ENCODE data around the gene RELT. TPM values are rescaled to one million over a fixed set of nuclear protein-coding genes. Genes with fewer than 3 reads are reported as not detected.
"Not testable (repeated sequence)": the region's sequence is repeated elsewhere in the genome, so short reads cannot be mapped to it uniquely, and the experiment has no call there.

The RELT gene
- total RNA-seq, 2 donors from 2014 or later: 139 to 169 TPM

DNA sequence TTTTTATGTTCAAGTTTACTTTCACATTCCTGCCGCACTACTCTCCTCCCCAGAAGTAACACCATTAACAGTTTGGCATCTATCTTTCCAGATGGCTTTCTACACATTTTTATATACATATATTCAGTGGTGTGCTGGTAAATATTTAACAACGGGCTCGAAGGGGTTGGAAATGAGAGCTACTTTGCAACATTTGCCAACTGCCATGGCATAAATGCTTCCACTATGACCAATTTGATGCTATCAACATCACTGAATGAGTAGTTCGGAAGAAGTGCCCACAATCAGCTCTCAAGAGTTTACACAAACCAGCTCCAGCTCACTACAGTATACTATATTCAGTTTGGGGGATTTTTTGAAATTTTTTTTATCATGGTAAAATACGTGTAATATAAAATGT lies 55.2 kb downstream of the RELT start:
- no peaks in the 10 kb centered on the region for H3K27me3 Mint-ChIP-seq
- H3K9me3 ChIP-seq (ENCODE audit: control insufficient read depth, low read length, poor library complexity, severe bottlenecking): no peaks in the 10 kb centered on the region
- H3K4me1 Mint-ChIP-seq: peaks cover 13% of the 10 kb centered on the region
- peaks cover 6% of the 10 kb centered on the region for H3K36me3 Mint-ChIP-seq (ENCODE audit: low read depth)
- DNase-seq (no peak), ATAC-seq (no peak)
- H3K4me3 Mint-ChIP-seq: no peak overlapping the region
- H3K27ac Mint-ChIP-seq: no peak overlapping the region

DNA sequence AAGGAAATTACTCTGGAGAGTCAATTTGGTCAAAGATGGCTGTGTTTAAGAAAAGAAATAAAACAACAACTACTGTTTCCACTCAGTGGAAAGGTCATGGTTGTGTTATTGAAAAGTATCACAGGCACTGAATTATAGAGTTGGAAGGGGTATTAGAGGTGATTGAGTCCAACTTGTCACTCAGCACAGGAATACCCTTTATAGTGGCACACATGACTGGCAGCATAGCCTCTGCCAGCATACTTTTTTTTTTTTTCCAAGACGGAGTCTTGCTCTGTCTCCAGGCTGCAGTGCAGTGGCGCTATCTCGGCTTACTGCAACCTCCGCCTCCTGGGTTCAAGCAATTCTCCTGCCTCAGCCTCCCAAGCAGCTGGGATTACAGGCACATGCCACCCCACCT lies 60.7 kb downstream of the RELT start:
- H3K4me1 Mint-ChIP-seq, DNase-seq, H3K27ac Mint-ChIP-seq: not testable (repeated sequence)

DNA sequence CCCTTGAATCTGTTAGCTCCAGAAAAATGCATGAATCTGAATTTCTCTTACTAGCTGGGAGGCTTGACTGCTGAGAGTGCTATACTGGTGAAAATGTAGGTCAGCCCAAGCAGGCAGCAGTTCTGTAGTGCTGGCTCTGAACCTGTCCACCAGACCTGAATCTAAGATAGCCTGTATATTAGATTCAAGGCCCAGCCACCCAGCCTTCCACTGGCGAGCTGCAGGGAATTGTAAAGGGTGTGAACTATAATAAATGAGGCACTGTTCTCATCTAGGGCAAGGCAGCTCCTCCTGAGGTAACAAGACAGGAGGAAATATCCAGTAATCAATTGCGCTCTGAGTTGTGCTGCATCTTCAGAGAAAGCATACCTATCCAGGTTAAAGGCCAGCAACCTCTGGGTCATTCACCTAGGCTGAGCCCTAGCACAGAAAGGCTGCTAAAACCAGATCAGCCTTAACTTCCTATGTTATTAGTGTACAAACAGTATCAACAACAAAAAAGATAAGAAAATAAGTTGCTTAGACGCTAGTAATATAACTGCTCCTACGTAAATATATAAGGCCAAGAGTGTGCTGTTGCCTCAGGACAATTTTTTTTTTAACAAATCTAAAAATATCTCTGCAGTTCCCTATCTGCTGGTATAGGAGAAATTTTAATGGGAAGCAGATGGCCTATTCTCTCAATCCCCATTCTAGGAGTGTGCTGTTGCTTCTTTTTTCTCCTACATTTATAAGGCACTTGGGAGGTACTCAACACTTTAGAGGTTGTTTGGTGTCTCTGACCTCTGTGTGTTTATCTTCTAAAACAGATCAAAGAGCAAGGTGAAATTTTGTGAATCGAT lies 63.0 kb downstream of the RELT start:
- no peak overlapping the region for H3K27ac Mint-ChIP-seq
- peaks cover 5% of the 10 kb centered on the region for H3K36me3 Mint-ChIP-seq (ENCODE audit: low read depth)
- no peak for ATAC-seq

More for the DNA sequence above, 60.7 kb downstream of the RELT start:
- not testable (repeated sequence) for ATAC-seq; H3K4me3 Mint-ChIP-seq; H3K36me3 Mint-ChIP-seq (ENCODE audit: low read depth); H3K27me3 Mint-ChIP-seq; H3K9me3 ChIP-seq (ENCODE audit: control insufficient read depth, low read length, poor library complexity, severe bottlenecking)

DNA sequence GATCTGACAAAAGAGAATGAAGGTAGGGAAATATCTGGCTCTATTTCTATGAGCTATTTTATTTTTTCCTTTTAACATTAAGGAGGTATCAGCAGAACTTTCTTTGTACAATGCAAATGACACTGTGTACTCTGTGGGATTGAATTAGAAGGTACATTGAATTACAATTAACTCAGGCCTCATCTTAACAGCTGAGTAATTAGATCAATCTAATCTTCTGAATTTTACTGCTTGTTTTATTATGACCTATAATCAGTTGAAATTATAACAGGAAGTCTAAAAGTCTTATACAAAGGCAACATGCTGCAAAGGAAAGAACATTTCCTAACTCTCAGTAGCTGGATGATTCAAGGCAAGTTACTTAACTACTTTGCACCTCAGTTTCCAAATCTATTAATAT lies 69.8 kb downstream of the RELT start:
- Mint-ChIP-seq H3K27ac (peak overlapping the region; percentile 30), H3K27me3 (no peaks in the 10 kb centered on the region), H3K36me3 (ENCODE audit: low read depth) (peaks cover 3% of the 10 kb centered on the region), H3K4me1 (peaks cover 5% of the 10 kb centered on the region), H3K4me3 (no peak overlapping the region)
- ATAC-seq (no peak), DNase-seq (no peak)
- no peaks in the 10 kb centered on the region for H3K9me3 ChIP-seq (ENCODE audit: control insufficient read depth, low read length, poor library complexity, severe bottlenecking)

More for the DNA sequence above, 63.0 kb downstream of the RELT start:
- peaks cover 7% of the 10 kb centered on the region for H3K4me1 Mint-ChIP-seq
- no peaks in the 10 kb centered on the region for H3K9me3 ChIP-seq (ENCODE audit: control insufficient read depth, low read length, poor library complexity, severe bottlenecking)
- no peaks in the 10 kb centered on the region for H3K27me3 Mint-ChIP-seq
- no peak overlapping the region for H3K4me3 Mint-ChIP-seq
- DNase-seq: no peak

DNA sequence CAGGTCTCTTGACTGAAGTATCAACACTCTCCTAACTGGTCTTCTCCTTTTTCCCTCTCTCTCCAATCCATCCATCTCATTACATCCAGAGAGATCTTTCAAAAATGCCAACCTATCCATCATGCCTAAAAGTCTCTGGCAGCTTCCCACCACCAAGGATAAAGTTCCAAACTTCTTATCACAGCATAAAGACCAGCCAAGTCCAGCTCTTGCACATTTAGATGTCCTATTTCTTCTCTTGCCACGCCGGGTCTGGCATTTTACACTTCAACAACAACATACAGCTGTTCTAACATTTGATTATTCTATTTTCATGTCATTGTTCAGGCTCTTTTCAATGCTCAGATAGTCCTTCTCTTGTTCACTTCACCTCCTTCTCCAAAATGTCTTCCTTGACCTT lies 70.6 kb downstream of the RELT start:
- DNase-seq (no peak), ATAC-seq (no peak)
- Mint-ChIP-seq H3K36me3 (ENCODE audit: low read depth) (peaks cover 3% of the 10 kb centered on the region), H3K27me3 (no peaks in the 10 kb centered on the region), H3K4me1 (peaks cover 6% of the 10 kb centered on the region), H3K27ac (peak overlapping the region; percentile 30), H3K4me3 (no peak overlapping the region)
- no peaks in the 10 kb centered on the region for H3K9me3 ChIP-seq (ENCODE audit: control insufficient read depth, low read length, poor library complexity, severe bottlenecking)

Other genes with a start within 250 kb of the RELT start
- 10 to 100 TPM; 41.1 to 45.0 TPM for gene FCHSD2, start 234.1 kb upstream of the RELT start, total RNA-seq
- under 1 TPM; 0.29 to 0.55 TPM for gene P2RY2, start 158.1 kb upstream of the RELT start, total RNA-seq
- not detected for gene P2RY6, start 104.1 kb upstream of the RELT start, total RNA-seq
- under 1 TPM in 1 of 2 donors, not detected in 1; 0.17 TPM for gene ARHGEF17, start 68.1 kb upstream of the RELT start, total RNA-seq
- 10 to 100 TPM; 21.1 to 22.2 TPM for gene FAM168A, start 221.7 kb downstream of the RELT start, total RNA-seq

All from T-helper 17 cell (primary cell).